Measurements from ENCODE around the gene CHKB. TPM values are rescaled to one million over a fixed set of nuclear protein-coding genes. Genes with fewer than 3 reads are reported as not detected.
A peak's percentile ranks its signal among the peaks of the same experiment; 100 is the strongest.
"Not testable (repeated sequence)": the region's sequence is repeated elsewhere in the genome, so short reads cannot be mapped to it uniquely, and the experiment has no call there.

CHKB gene
- total RNA-seq, 2 donors from 2014 or later = 95.6 to 110 TPM

DNA sequence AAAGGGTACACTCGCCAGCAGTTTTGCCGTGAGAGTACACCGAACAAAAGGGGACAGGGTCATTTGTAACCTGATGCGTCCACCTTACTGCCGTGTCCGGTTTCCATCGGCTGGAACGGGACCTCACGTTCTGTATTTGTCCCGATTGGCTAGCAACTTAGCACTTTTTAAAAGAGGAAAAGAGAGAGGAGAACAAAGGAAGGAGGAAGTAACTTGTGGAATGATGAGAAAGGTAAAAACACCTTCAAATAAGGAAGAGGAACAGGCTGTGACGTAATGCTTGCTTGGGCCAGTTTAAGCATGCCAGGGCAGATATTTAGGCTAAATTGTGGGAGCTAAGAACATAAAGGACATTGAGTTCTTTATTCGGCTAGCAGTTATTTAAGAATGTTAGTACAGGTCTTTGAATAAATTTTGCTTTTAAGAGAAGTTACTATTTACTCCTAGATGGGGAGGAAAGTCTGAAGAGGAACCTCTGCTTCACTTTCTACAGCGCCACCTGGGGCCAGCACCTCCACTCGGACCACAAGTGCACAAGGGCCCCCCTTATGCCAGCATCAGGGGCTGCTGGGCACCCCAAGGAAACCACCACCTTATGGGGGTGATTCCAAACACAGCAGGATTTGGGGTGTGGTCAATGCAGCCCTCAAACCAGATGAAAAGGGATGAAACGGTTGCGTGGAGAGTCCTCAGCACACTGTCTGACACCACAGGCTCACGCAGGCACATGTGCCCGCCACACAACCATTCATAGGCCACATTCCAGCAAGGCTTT lies 39.5 kb upstream of the CHKB start:
- DNase-seq (peak; percentile 48 to 53), ATAC-seq (replicated peaks in 1 of 2) (no peak)
- Mint-ChIP-seq H3K4me3 (peak overlapping the region; percentile 94 to 96), H3K9me3 (no peaks in the 10 kb centered on the region), H3K27me3 (ENCODE audit: low read depth) (no peaks in the 10 kb centered on the region), H3K27ac (peak overlapping the region; percentile 97), H3K36me3 (ENCODE audit: insufficient read depth in 2 of 2) (no peaks in the 10 kb centered on the region), H3K4me1 (ENCODE audit: low read depth) (peaks cover 54% of the 10 kb centered on the region)

DNA sequence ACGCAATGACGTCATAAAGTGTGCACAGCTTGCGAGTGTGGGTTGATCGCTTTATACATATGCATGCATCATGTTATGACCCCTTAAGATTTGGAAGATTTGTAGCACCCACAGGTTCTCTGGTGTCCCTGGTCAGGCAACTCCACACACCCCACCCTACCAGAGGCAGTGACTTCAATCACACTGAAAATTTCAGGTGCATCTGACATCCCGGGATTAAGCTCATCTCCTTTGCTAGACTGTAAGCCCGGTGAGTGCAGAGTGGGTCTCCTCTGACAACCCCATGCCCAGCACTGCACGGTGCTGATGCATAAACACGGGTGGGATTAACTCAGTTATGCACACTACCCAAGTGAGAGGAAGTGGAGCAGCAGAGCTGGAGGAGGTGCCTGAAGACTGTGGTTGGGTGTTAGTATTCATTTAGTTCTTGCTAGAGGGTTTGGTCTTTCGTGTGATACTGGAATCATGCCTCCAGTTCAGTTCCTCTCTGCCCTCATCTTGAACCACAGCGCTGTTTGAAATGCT lies 38.8 kb upstream of the CHKB start:
- Mint-ChIP-seq H3K4me1 (ENCODE audit: low read depth) (peaks cover 50% of the 10 kb centered on the region), H3K27ac (peak overlapping the region; percentile 97), H3K27me3 (ENCODE audit: low read depth) (no peaks in the 10 kb centered on the region), H3K36me3 (ENCODE audit: insufficient read depth in 2 of 2) (no peaks in the 10 kb centered on the region), H3K9me3 (no peaks in the 10 kb centered on the region), H3K4me3 (peak overlapping the region; percentile 94 to 96)
- ATAC-seq (replicated peaks in 1 of 2) (peak; percentile 77 to 78), DNase-seq (peak; percentile 72 to 78)

- ATAC-seq (replicated peaks in 1 of 2) = peak; percentile 70 to 73
- peak; percentile 91 for DNase-seq
- no peaks in the 10 kb centered on the region for H3K9me3 Mint-ChIP-seq
- peaks cover 47% of the 10 kb centered on the region for H3K4me1 Mint-ChIP-seq (ENCODE audit: low read depth)
- H3K36me3 Mint-ChIP-seq (ENCODE audit: insufficient read depth in 2 of 2) = no peaks in the 10 kb centered on the region
- H3K27me3 Mint-ChIP-seq (ENCODE audit: low read depth) = no peaks in the 10 kb centered on the region
- peak overlapping the region; percentile 94 to 96 for H3K4me3 Mint-ChIP-seq
- peak overlapping the region; percentile 97 for H3K27ac Mint-ChIP-seq
These were observed 38.1 kb upstream of the CHKB start for GRCh38 chr22:50620593-50621355.

DNA sequence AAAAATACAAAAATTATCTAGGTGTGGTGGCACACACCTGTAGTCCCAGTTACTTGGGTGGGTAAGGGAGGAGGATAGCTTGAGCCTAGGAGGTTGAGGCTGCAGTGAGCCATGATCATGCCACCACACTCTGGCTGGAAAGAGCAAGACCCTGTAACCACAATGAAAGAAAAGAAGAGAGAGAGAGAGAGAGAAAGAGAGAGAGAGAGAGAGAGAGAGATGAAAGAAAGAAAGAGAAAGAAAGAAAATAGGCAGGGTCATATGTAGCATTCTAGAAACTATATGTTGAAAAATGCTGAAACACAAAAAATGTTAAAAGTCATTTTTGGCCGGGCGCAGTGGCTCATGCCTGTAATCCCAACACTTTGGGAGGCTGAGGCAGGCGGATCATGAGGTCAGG lies 31.6 kb upstream of the CHKB start:
- Mint-ChIP-seq H3K27me3 (ENCODE audit: low read depth) (peaks cover 21% of the 10 kb centered on the region), H3K4me1 (ENCODE audit: low read depth) (peaks cover 17% of the 10 kb centered on the region)
- not testable (repeated sequence) for H3K9me3 Mint-ChIP-seq; H3K36me3 Mint-ChIP-seq (ENCODE audit: insufficient read depth in 2 of 2); H3K4me3 Mint-ChIP-seq; ATAC-seq (replicated peaks in 1 of 2); DNase-seq; H3K27ac Mint-ChIP-seq

DNA sequence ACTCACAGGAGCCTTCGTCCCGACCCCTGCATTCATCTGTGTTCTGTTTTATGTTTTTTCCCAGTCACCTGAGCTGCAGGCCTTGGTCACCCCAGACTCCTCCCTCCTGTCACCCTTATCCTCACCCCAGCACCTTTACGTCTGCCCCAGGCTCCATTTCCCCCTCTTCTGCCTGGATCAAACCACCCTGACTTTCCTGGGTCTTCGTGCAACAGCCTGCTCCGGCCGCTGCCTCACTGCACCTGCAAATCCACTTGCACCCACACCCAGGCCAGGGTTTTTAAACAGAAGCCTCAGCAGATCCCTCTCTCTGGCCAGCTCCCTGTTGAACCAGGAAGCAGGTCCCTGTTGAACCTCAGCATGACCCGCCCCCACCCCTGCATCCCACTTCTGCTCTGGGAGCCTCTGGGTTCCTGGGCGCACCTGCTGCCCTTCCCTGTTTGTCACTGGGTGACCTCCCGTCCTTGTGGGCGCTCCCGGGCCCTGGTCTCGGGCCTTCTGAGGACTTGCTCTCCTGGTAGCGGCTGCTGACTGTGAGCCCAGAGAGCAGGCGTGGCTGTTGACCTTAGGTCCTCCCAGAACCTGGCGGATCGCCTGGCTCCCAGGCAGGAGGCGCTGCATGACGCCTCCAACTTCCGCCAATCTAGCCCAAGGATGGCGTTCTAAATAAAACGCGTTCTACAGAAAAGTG lies 30.8 kb upstream of the CHKB start:
- Mint-ChIP-seq H3K4me1 (ENCODE audit: low read depth) (peaks cover 12% of the 10 kb centered on the region), H3K36me3 (ENCODE audit: insufficient read depth in 2 of 2) (no peaks in the 10 kb centered on the region), H3K4me3 (no peak overlapping the region), H3K27ac (no peak overlapping the region), H3K27me3 (ENCODE audit: low read depth) (peaks cover 22% of the 10 kb centered on the region), H3K9me3 (no peaks in the 10 kb centered on the region)
- ATAC-seq (replicated peaks in 1 of 2) (no peak), DNase-seq (no peak)

GRCh38 chr22:50612528-50613221 lies 30.0 kb upstream of the CHKB start:
- peaks cover 8% of the 10 kb centered on the region for H3K4me1 Mint-ChIP-seq (ENCODE audit: low read depth)
- no peak for DNase-seq
- no peak overlapping the region for H3K27ac Mint-ChIP-seq
- no peaks in the 10 kb centered on the region for H3K9me3 Mint-ChIP-seq
- H3K36me3 Mint-ChIP-seq (ENCODE audit: insufficient read depth in 2 of 2) = no peaks in the 10 kb centered on the region
- peak overlapping the region in 1 of 2 donors; percentile 22 for H3K4me3 Mint-ChIP-seq
- peak; percentile 74 to 76 for ATAC-seq (replicated peaks in 1 of 2)
- peaks cover 26% of the 10 kb centered on the region for H3K27me3 Mint-ChIP-seq (ENCODE audit: low read depth)

DNA sequence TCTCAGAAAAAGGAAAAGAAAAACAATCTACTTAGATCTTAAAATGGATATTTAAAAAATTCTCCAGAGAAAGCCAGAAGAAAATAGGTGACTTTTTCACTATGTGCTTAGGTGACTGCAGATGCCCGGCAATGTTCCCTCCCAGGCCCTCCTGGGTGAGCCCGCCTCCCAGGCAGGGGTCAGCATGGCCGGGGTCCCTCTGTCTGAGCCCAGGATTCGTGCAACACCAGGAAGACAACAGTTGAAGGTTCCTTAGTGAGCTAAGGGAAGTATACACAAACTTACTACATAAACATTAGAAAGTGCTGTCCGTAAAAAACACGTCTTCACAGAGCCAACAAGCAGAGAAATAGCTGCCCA lies 29.5 kb upstream of the CHKB start:
- no peak overlapping the region for H3K4me3 Mint-ChIP-seq
- DNase-seq (no peak), ATAC-seq (replicated peaks in 1 of 2) (no peak)
- no peaks in the 10 kb centered on the region for H3K9me3 Mint-ChIP-seq
- peaks cover 8% of the 10 kb centered on the region for H3K4me1 Mint-ChIP-seq (ENCODE audit: low read depth)
- H3K36me3 Mint-ChIP-seq (ENCODE audit: insufficient read depth in 2 of 2) = no peaks in the 10 kb centered on the region
- peaks cover 31% of the 10 kb centered on the region for H3K27me3 Mint-ChIP-seq (ENCODE audit: low read depth)
- H3K27ac Mint-ChIP-seq = no peak overlapping the region

GRCh38 chr22:50611341-50612060 lies 28.9 kb upstream of the CHKB start:
- H3K4me1 Mint-ChIP-seq (ENCODE audit: low read depth) = peaks cover 8% of the 10 kb centered on the region
- DNase-seq (no peak), ATAC-seq (replicated peaks in 1 of 2) (no peak)
- H3K27me3 Mint-ChIP-seq (ENCODE audit: low read depth) = peaks cover 34% of the 10 kb centered on the region
- no peak overlapping the region for H3K4me3 Mint-ChIP-seq
- no peaks in the 10 kb centered on the region for H3K36me3 Mint-ChIP-seq (ENCODE audit: insufficient read depth in 2 of 2)
- no peaks in the 10 kb centered on the region for H3K9me3 Mint-ChIP-seq
- H3K27ac Mint-ChIP-seq = no peak overlapping the region

- H3K27me3 Mint-ChIP-seq (ENCODE audit: low read depth) = peaks cover 34% of the 10 kb centered on the region
- DNase-seq (no peak), ATAC-seq (replicated peaks in 1 of 2) (no peak)
- H3K36me3 Mint-ChIP-seq (ENCODE audit: insufficient read depth in 2 of 2) = no peaks in the 10 kb centered on the region
- peaks cover 8% of the 10 kb centered on the region for H3K4me1 Mint-ChIP-seq (ENCODE audit: low read depth)
- no peaks in the 10 kb centered on the region for H3K9me3 Mint-ChIP-seq
- H3K4me3 Mint-ChIP-seq = no peak overlapping the region
- no peak overlapping the region for H3K27ac Mint-ChIP-seq
These were observed 27.9 kb upstream of the CHKB start for GRCh38 chr22:50610581-50610980.

GRCh38 chr22:50610041-50610451 lies 27.4 kb upstream of the CHKB start:
- Mint-ChIP-seq H3K27me3 (ENCODE audit: low read depth) (peaks cover 34% of the 10 kb centered on the region), H3K27ac (no peak overlapping the region), H3K36me3 (ENCODE audit: insufficient read depth in 2 of 2) (no peaks in the 10 kb centered on the region), H3K4me3 (no peak overlapping the region), H3K4me1 (ENCODE audit: low read depth) (peaks cover 8% of the 10 kb centered on the region), H3K9me3 (no peaks in the 10 kb centered on the region)
- DNase-seq = no peak
- no peak for ATAC-seq (replicated peaks in 1 of 2)

- H3K27ac Mint-ChIP-seq = no peak overlapping the region
- no peak for ATAC-seq (replicated peaks in 1 of 2)
- peaks cover 8% of the 10 kb centered on the region for H3K4me1 Mint-ChIP-seq (ENCODE audit: low read depth)
- H3K27me3 Mint-ChIP-seq (ENCODE audit: low read depth) = peaks cover 34% of the 10 kb centered on the region
- H3K36me3 Mint-ChIP-seq (ENCODE audit: insufficient read depth in 2 of 2) = no peaks in the 10 kb centered on the region
- DNase-seq = no peak
- H3K9me3 Mint-ChIP-seq = no peaks in the 10 kb centered on the region
- no peak overlapping the region for H3K4me3 Mint-ChIP-seq
These were observed 26.9 kb upstream of the CHKB start for GRCh38 chr22:50609599-50609998.

DNA sequence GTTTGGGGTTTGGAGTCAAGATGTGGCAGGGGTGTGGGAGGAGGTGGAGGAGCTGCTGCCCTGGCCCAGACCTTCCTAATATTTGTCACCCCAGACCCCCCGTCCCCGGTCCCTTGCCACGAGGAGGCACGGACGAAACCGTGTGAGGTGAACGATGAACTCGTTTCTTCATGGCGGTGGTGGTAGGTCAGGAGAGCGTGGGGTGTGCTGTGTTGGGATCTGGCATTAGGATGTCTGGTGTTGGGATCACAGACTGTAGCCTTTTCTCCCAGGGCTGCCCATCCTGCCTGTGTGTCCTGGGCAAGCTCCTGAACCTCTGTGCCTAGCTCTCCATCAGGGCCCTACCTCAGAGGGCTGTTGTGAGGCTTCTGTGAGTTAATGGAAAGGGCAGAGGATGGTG lies 26.3 kb upstream of the CHKB start:
- Mint-ChIP-seq H3K9me3 (no peaks in the 10 kb centered on the region), H3K36me3 (ENCODE audit: insufficient read depth in 2 of 2) (no peaks in the 10 kb centered on the region), H3K27ac (no peak overlapping the region), H3K27me3 (ENCODE audit: low read depth) (peaks cover 34% of the 10 kb centered on the region), H3K4me1 (ENCODE audit: low read depth) (peaks cover 8% of the 10 kb centered on the region), H3K4me3 (no peak overlapping the region)
- DNase-seq (no peak), ATAC-seq (replicated peaks in 1 of 2) (no peak)
